CD4-positive, alpha-beta T cell (primary cell): Measurements from ENCODE around the gene EIF4E. TPM values are rescaled to one million over a fixed set of nuclear protein-coding genes. Genes with fewer than 3 reads are reported as not detected.

Experiments
- ATAC-seq: fragments of 200-7000 bp; cut with Tn5 transposase; one replicate; pipeline ENCODE4 v1.10.0; 2022; ENCODE audit warnings: mild to moderate bottlenecking; ENCODE audit not compliant: poor library complexity
- CTCF ChIA-PET: fragments of 350-600 bp; sonication (Branson Sonifier 250); formaldehyde crosslinking; loops from one replicate; lab custom pipeline; 2021; ENCODE audit warnings: antibody characterized with exemption, inconsistent platforms; lab: Charles Lee
- POLR2A ChIA-PET: fragments of 350-600 bp; sonication (Branson Sonifier 250); formaldehyde crosslinking; loops from one replicate; lab custom pipeline; 2021; ENCODE audit warnings: antibody characterized with exemption, inconsistent platforms; lab: Charles Lee
- DNase-seq, 14 experiments: peaks; one replicate each; pipeline ENCODE4 v3.0.0-alpha.2; 2013 to 2020; ENCODE audit warnings: mixed read lengths in 2 of 14
- H3K27ac ChIP-seq, 2 donors: one replicate each; pipeline versions ENCODE4 v1.5.1 to v1.7.0; 2013; ENCODE audit warnings: low read length in 2 of 2, low read depth in 1 of 2, mild to moderate bottlenecking in 1 of 2
- H3K27me3 ChIP-seq, 2 experiments: 1 replicate in 1 of 2; 2 replicates in 1 of 2; pipeline versions ENCODE4 v1.6.1 to v1.7.0; 2013; ENCODE audit warnings: low read length in 2 of 2, control low read depth in 1 of 2, mild to moderate bottlenecking in 1 of 2, moderate library complexity in 1 of 2; ENCODE audit not compliant: insufficient read depth in 2 of 2, control insufficient read depth in 1 of 2
- H3K36me3 ChIP-seq: one replicate; pipeline ENCODE4 v1.6.1; 2013; ENCODE audit warnings: low read length, control low read depth; ENCODE audit not compliant: insufficient read depth
- H3K4me1 ChIP-seq: one replicate; pipeline ENCODE4 v1.6.1; 2013; ENCODE audit warnings: low read length, control low read depth; ENCODE audit not compliant: insufficient read depth
- H3K4me3 ChIP-seq: one replicate; pipeline ENCODE4 v1.5.1; 2013; ENCODE audit warnings: mild to moderate bottlenecking, low read length, moderate library complexity
- H3K9me3 ChIP-seq, 2 experiments: 1 replicate in 1 of 2; 2 replicates in 1 of 2; pipeline versions ENCODE4 v1.6.1 to v1.7.0; 2013; ENCODE audit warnings: low read length in 2 of 2, mild to moderate bottlenecking in 2 of 2, control low read depth in 1 of 2, moderate library complexity in 1 of 2; ENCODE audit not compliant: control insufficient read depth in 1 of 2, insufficient read depth in 1 of 2
- H3K27ac Mint-ChIP-seq: one replicate; pipeline ENCODE4 v1.8.0; 2020; ENCODE audit warnings: mixed read lengths
- H3K27me3 Mint-ChIP-seq: one replicate; pipeline ENCODE4 v1.8.0; 2021; ENCODE audit warnings: mixed read lengths
- H3K36me3 Mint-ChIP-seq: one replicate; pipeline ENCODE4 v1.8.0; 2021; ENCODE audit warnings: low read depth, mixed read lengths
- H3K4me1 Mint-ChIP-seq: one replicate; pipeline ENCODE4 v1.8.0; 2021; ENCODE audit warnings: low read depth, mixed read lengths
- H3K4me3 Mint-ChIP-seq: one replicate; pipeline ENCODE4 v1.8.0; 2020; ENCODE audit warnings: mild to moderate bottlenecking, mixed read lengths
- H3K9me3 Mint-ChIP-seq: one replicate; pipeline ENCODE4 v1.8.0; 2020; ENCODE audit warnings: mixed read lengths
- CTCF ChIP-seq: fragments of 200-600 bp; IDR thresholded peaks from one replicate; pipeline ENCODE4 v1.8.0; 2022; ENCODE audit warnings: antibody characterized with exemption, mild to moderate bottlenecking
- intact Hi-C, 2 experiments: fragments of 100-400 bp; cut with DNase I in 1 of 2; cut with micrococcal nuclease in 1 of 2; formaldehyde crosslinking; loops; one replicate each; pipeline versions ENCODE4 v1.15.1 to v1.9.0; 2023 to 2025; cut with DNase I, micrococcal nuclease
- total RNA-seq, 174 experiments: library from RNA in 2 of 174; stranded (reverse) in 2 of 174; gene quantifications; one replicate each; pipeline ENCODE4 v1.2.3 and lab custom pipeline; 2021 to 2026

The EIF4E gene
- total RNA-seq, 2 experiments from 2014 or later = 47.2 to 49.2 TPM

- peaks cover 26% of the 10 kb centered on the region for H3K36me3 Mint-ChIP-seq
- Histone ChIP-seq H3K27me3 (no peaks in the 10 kb centered on the region), H3K4me3 (no peak overlapping the region), H3K4me1 (peaks cover 25% of the 10 kb centered on the region), H3K9me3 (no peaks in the 10 kb centered on the region), H3K36me3 (no peaks in the 10 kb centered on the region), H3K27ac (no peak overlapping the region)
- peak overlapping the region; percentile 63 for H3K27ac Mint-ChIP-seq
- ChIA-PET CTCF (interaction anchor here (1.4 kb wide), 1 partner anchor 18 kb away, joined by 3 read pairs; no protein-coding TSS in a partner anchor), POLR2A (interaction anchor here (0.7 kb wide), 2 partner anchors 22 to 427 kb away, joined by 3 to 4 read pairs; no protein-coding TSS in a partner anchor)
- DNase-seq (no peak), ATAC-seq (no peak)
- no peaks in the 10 kb centered on the region for H3K27me3 Mint-ChIP-seq
- TF ChIP-seq CTCF = no peak
- H3K4me3 Mint-ChIP-seq = no peak overlapping the region
- intact Hi-C loops = no loop called here
- H3K9me3 Mint-ChIP-seq = no peaks in the 10 kb centered on the region
- peaks cover 66% of the 10 kb centered on the region for H3K4me1 Mint-ChIP-seq
Measured at GRCh38 chr4:98909646-98910401, 19.1 kb downstream of the EIF4E start.

- Mint-ChIP-seq H3K27me3 (no peaks in the 10 kb centered on the region), H3K4me3 (no peak overlapping the region), H3K36me3 (peaks cover 21% of the 10 kb centered on the region), H3K4me1 (peaks cover 65% of the 10 kb centered on the region), H3K9me3 (no peaks in the 10 kb centered on the region), H3K27ac (peak overlapping the region; percentile 1)
- H3K9me3 ChIP-seq = no peaks in the 10 kb centered on the region
- H3K27ac ChIP-seq = no peak overlapping the region
- ATAC-seq (no peak), DNase-seq (no peak)
- TF ChIP-seq CTCF = no peak
- peaks cover 25% of the 10 kb centered on the region for H3K4me1 ChIP-seq
- no peaks in the 10 kb centered on the region for H3K27me3 ChIP-seq
- intact Hi-C loops = no loop called here
- ChIA-PET POLR2A (no interaction called here), CTCF (no interaction called here)
- H3K36me3 ChIP-seq = no peaks in the 10 kb centered on the region
- H3K4me3 ChIP-seq = no peak overlapping the region
Measured at GRCh38 chr4:98908703-98909262, 20.1 kb downstream of the EIF4E start.

- ATAC-seq (no peak), DNase-seq (no peak)
- ChIA-PET CTCF (interaction anchor here (0.5 kb wide), 1 partner anchor 727 kb away, joined by 3 read pairs; no protein-coding TSS in a partner anchor), POLR2A (no interaction called here)
- Mint-ChIP-seq H3K4me1 (peaks cover 66% of the 10 kb centered on the region), H3K27ac (peak overlapping the region; percentile 27), H3K4me3 (no peak overlapping the region), H3K27me3 (no peaks in the 10 kb centered on the region), H3K36me3 (peaks cover 21% of the 10 kb centered on the region), H3K9me3 (no peaks in the 10 kb centered on the region)
- TF ChIP-seq CTCF = no peak
- H3K4me3 ChIP-seq = no peak overlapping the region
- intact Hi-C loops = no loop called here
- no peaks in the 10 kb centered on the region for H3K36me3 ChIP-seq
- H3K9me3 ChIP-seq = no peaks in the 10 kb centered on the region
- peaks cover 25% of the 10 kb centered on the region for H3K4me1 ChIP-seq
- H3K27me3 ChIP-seq = no peaks in the 10 kb centered on the region
- no peak overlapping the region for H3K27ac ChIP-seq
Measured at GRCh38 chr4:98908182-98908581, 20.8 kb downstream of the EIF4E start.
